ENCODE measurements around the gene BFSP2.

- TF ChIP-seq POLR2AphosphoS5 (IDR thresholded peaks at IDR 0.05; ENCODE audit: low read depth, low read length) = no peak
- TF ChIP-seq POLR2A (IDR thresholded peaks at IDR 0.05; ENCODE audit: low read depth, low read length) = no peak
- TF ChIP-seq SPI1 (IDR thresholded peaks at IDR 0.05; ENCODE audit: low read depth, low read length) = no peak
- TF ChIP-seq TAF1 (IDR thresholded peaks at IDR 0.05; ENCODE audit: low read depth, low read length) = no peak
Measured at GRCh38 chr3:133367403-133367802, 32.5 kb upstream of the BFSP2 start.
